CD4-positive, alpha-beta T cell (primary cell): Measurements from ENCODE around the gene LOC128125822.

Experiments
- ATAC-seq: fragments of 200-7000 bp; cut with Tn5 transposase; one replicate; pipeline ENCODE4 v1.10.0; 2022; ENCODE audit warnings: mild to moderate bottlenecking; ENCODE audit not compliant: poor library complexity
- CTCF ChIA-PET: fragments of 350-600 bp; sonication (Branson Sonifier 250); formaldehyde crosslinking; loops from one replicate; lab custom pipeline; 2021; ENCODE audit warnings: antibody characterized with exemption, inconsistent platforms; lab: Charles Lee
- POLR2A ChIA-PET: fragments of 350-600 bp; sonication (Branson Sonifier 250); formaldehyde crosslinking; loops from one replicate; lab custom pipeline; 2021; ENCODE audit warnings: antibody characterized with exemption, inconsistent platforms; lab: Charles Lee
- DNase-seq, 14 experiments: peaks; one replicate each; pipeline ENCODE4 v3.0.0-alpha.2; 2013 to 2020; ENCODE audit warnings: mixed read lengths in 2 of 14
- H3K27ac ChIP-seq, 2 donors: one replicate each; pipeline versions ENCODE4 v1.5.1 to v1.7.0; 2013; ENCODE audit warnings: low read length in 2 of 2, low read depth in 1 of 2, mild to moderate bottlenecking in 1 of 2
- H3K27me3 ChIP-seq, 2 experiments: 1 replicate in 1 of 2; 2 replicates in 1 of 2; pipeline versions ENCODE4 v1.6.1 to v1.7.0; 2013; ENCODE audit warnings: low read length in 2 of 2, control low read depth in 1 of 2, mild to moderate bottlenecking in 1 of 2, moderate library complexity in 1 of 2; ENCODE audit not compliant: insufficient read depth in 2 of 2, control insufficient read depth in 1 of 2
- H3K36me3 ChIP-seq: one replicate; pipeline ENCODE4 v1.6.1; 2013; ENCODE audit warnings: low read length, control low read depth; ENCODE audit not compliant: insufficient read depth
- H3K4me1 ChIP-seq: one replicate; pipeline ENCODE4 v1.6.1; 2013; ENCODE audit warnings: low read length, control low read depth; ENCODE audit not compliant: insufficient read depth
- H3K4me3 ChIP-seq: one replicate; pipeline ENCODE4 v1.5.1; 2013; ENCODE audit warnings: mild to moderate bottlenecking, low read length, moderate library complexity
- H3K9me3 ChIP-seq, 2 experiments: 1 replicate in 1 of 2; 2 replicates in 1 of 2; pipeline versions ENCODE4 v1.6.1 to v1.7.0; 2013; ENCODE audit warnings: low read length in 2 of 2, mild to moderate bottlenecking in 2 of 2, control low read depth in 1 of 2, moderate library complexity in 1 of 2; ENCODE audit not compliant: control insufficient read depth in 1 of 2, insufficient read depth in 1 of 2
- H3K27ac Mint-ChIP-seq: one replicate; pipeline ENCODE4 v1.8.0; 2020; ENCODE audit warnings: mixed read lengths
- H3K27me3 Mint-ChIP-seq: one replicate; pipeline ENCODE4 v1.8.0; 2021; ENCODE audit warnings: mixed read lengths
- H3K36me3 Mint-ChIP-seq: one replicate; pipeline ENCODE4 v1.8.0; 2021; ENCODE audit warnings: low read depth, mixed read lengths
- H3K4me1 Mint-ChIP-seq: one replicate; pipeline ENCODE4 v1.8.0; 2021; ENCODE audit warnings: low read depth, mixed read lengths
- H3K4me3 Mint-ChIP-seq: one replicate; pipeline ENCODE4 v1.8.0; 2020; ENCODE audit warnings: mild to moderate bottlenecking, mixed read lengths
- H3K9me3 Mint-ChIP-seq: one replicate; pipeline ENCODE4 v1.8.0; 2020; ENCODE audit warnings: mixed read lengths
- CTCF ChIP-seq: fragments of 200-600 bp; IDR thresholded peaks from one replicate; pipeline ENCODE4 v1.8.0; 2022; ENCODE audit warnings: antibody characterized with exemption, mild to moderate bottlenecking
- intact Hi-C, 2 experiments: fragments of 100-400 bp; cut with DNase I in 1 of 2; cut with micrococcal nuclease in 1 of 2; formaldehyde crosslinking; loops; one replicate each; pipeline versions ENCODE4 v1.15.1 to v1.9.0; 2023 to 2025; cut with DNase I, micrococcal nuclease

The LOC128125822 gene

GRCh38 chr6:63565058-63565726 lies 7.1 kb upstream of the LOC128125822 start:
- Histone ChIP-seq H3K27ac (no peak overlapping the region), H3K9me3 (no peaks in the 10 kb centered on the region), H3K4me3 (no peak overlapping the region), H3K4me1 (no peaks in the 10 kb centered on the region), H3K36me3 (no peaks in the 10 kb centered on the region), H3K27me3 (no peaks in the 10 kb centered on the region)
- Mint-ChIP-seq H3K4me3 (no peak overlapping the region), H3K27me3 (peaks cover 4% of the 10 kb centered on the region), H3K9me3 (no peaks in the 10 kb centered on the region), H3K27ac (no peak overlapping the region), H3K36me3 (no peaks in the 10 kb centered on the region), H3K4me1 (no peaks in the 10 kb centered on the region)
- TF ChIP-seq CTCF, result no peak
- DNase-seq, result no peak
- ATAC-seq, result no peak
- ChIA-PET CTCF (no interaction called here), POLR2A (no interaction called here)
- intact Hi-C loops, result no loop called here

- Histone ChIP-seq H3K36me3 (no peaks in the 10 kb centered on the region), H3K4me3 (no peak overlapping the region), H3K9me3 (no peaks in the 10 kb centered on the region), H3K27me3 (no peaks in the 10 kb centered on the region), H3K27ac (no peak overlapping the region), H3K4me1 (no peaks in the 10 kb centered on the region)
- ChIA-PET CTCF (no interaction called here), POLR2A (no interaction called here)
- no peak overlapping the region for H3K27ac Mint-ChIP-seq
- ATAC-seq (no peak), DNase-seq (no peak)
- TF ChIP-seq CTCF, result no peak
- intact Hi-C loops, result no loop called here
- H3K27me3 Mint-ChIP-seq, result no peaks in the 10 kb centered on the region
- no peaks in the 10 kb centered on the region for H3K9me3 Mint-ChIP-seq
- no peaks in the 10 kb centered on the region for H3K36me3 Mint-ChIP-seq
- H3K4me1 Mint-ChIP-seq, result no peaks in the 10 kb centered on the region
- no peak overlapping the region for H3K4me3 Mint-ChIP-seq
Observed at GRCh38 chr6:63565727-63566596, 6.3 kb upstream of the LOC128125822 start.

GRCh38 chr6:63567966-63568365 lies 4.3 kb upstream of the LOC128125822 start:
- Mint-ChIP-seq H3K36me3 (peaks cover 7% of the 10 kb centered on the region), H3K27ac (no peak overlapping the region), H3K9me3 (no peaks in the 10 kb centered on the region), H3K4me1 (peaks cover 12% of the 10 kb centered on the region), H3K4me3 (no peak overlapping the region), H3K27me3 (no peaks in the 10 kb centered on the region)
- H3K9me3 ChIP-seq, result no peaks in the 10 kb centered on the region
- H3K4me1 ChIP-seq, result peaks cover 8% of the 10 kb centered on the region
- no peak for ATAC-seq
- no peaks in the 10 kb centered on the region for H3K27me3 ChIP-seq
- ChIA-PET POLR2A (no interaction called here), CTCF (interaction anchor here (1.1 kb wide), 1 partner anchor 31 kb away, joined by 4 read pairs; no protein-coding TSS in a partner anchor)
- no peak overlapping the region for H3K27ac ChIP-seq
- no peak for TF ChIP-seq CTCF
- no peaks in the 10 kb centered on the region for H3K36me3 ChIP-seq
- no peak for DNase-seq
- no peak overlapping the region for H3K4me3 ChIP-seq
- intact Hi-C loops, result no loop called here
